HEK293T (cell line): ENCODE data around the gene UNC79.

ENCODE experiments used
- CTCF ChIA-PET: fragments of 350-600 bp; formaldehyde crosslinking; extraction: SDS; loops from one replicate; lab custom pipeline; 2021; ENCODE audit warnings: antibody characterized with exemption, inconsistent platforms; lab: Yijun Ruan, JAX
- POLR2A ChIA-PET: fragments of 350-600 bp; formaldehyde crosslinking; extraction: SDS; loops from one replicate; lab custom pipeline; 2020; ENCODE audit warnings: antibody characterized with exemption, inconsistent platforms; lab: Yijun Ruan, JAX
- DNase-seq: peaks from one replicate; pipeline ENCODE4 v3.0.0; 2012; ENCODE audit warnings: mixed read lengths; ENCODE audit errors: extremely low spot score
- ARNT ChIP-seq: fragments of 450-650 bp; IDR thresholded peaks from 2 replicates; pipeline ENCODE4 v1.6.1; 2017; ENCODE audit warnings: mild to moderate bottlenecking
- BHLHE40 ChIP-seq: fragments of 450-650 bp; IDR thresholded peaks from 2 replicates; pipeline ENCODE4 v1.6.1; 2016; ENCODE audit warnings: mild to moderate bottlenecking, moderate library complexity, borderline replicate concordance
- CTBP1 ChIP-seq: fragments of 450-650 bp; IDR thresholded peaks from 2 replicates; pipeline ENCODE4 v1.6.1; 2016; ENCODE audit warnings: borderline replicate concordance
- ELF4 ChIP-seq: fragments of 450-650 bp; IDR thresholded peaks from 2 replicates; pipeline ENCODE4 v1.6.1; 2017; ENCODE audit warnings: antibody characterized with exemption
- FOXA1 ChIP-seq: fragments of 450-650 bp; IDR thresholded peaks from 2 replicates; pipeline ENCODE4 v1.6.1; 2016; ENCODE audit warnings: mild to moderate bottlenecking
- FOXK2 ChIP-seq: fragments of 450-650 bp; IDR thresholded peaks from 2 replicates; pipeline ENCODE4 v1.6.1; 2016; ENCODE audit warnings: mild to moderate bottlenecking
- FOXM1 ChIP-seq: fragments of 450-650 bp; IDR thresholded peaks from 2 replicates; pipeline ENCODE4 v1.6.1; 2017; ENCODE audit warnings: mild to moderate bottlenecking, borderline replicate concordance
- HDGF ChIP-seq: fragments of 450-650 bp; IDR thresholded peaks from 2 replicates; pipeline ENCODE4 v1.6.1; 2017; ENCODE audit warnings: antibody characterized with exemption, borderline replicate concordance
- L3MBTL2 ChIP-seq: fragments of 450-650 bp; conservative IDR thresholded peaks from 2 replicates; pipeline ENCODE4 v1.6.1; 2016; ENCODE audit warnings: mild to moderate bottlenecking
- LEF1 ChIP-seq: fragments of 450-650 bp; IDR thresholded peaks from 2 replicates; pipeline ENCODE4 v1.6.1; 2017; ENCODE audit warnings: mild to moderate bottlenecking, borderline replicate concordance
- NFRKB ChIP-seq: fragments of 450-650 bp; IDR thresholded peaks from 2 replicates; pipeline ENCODE4 v1.6.1; 2016; ENCODE audit warnings: mild to moderate bottlenecking, moderate library complexity
- PKNOX1 ChIP-seq: fragments of 450-650 bp; IDR thresholded peaks from 2 replicates; pipeline ENCODE4 v1.6.1; 2016
- SP1 ChIP-seq: fragments of 450-650 bp; IDR thresholded peaks from 2 replicates; pipeline ENCODE4 v1.6.1; 2017
- SUZ12 ChIP-seq: fragments of 450-650 bp; IDR thresholded peaks from 2 replicates; pipeline ENCODE4 v1.6.1; 2016; ENCODE audit warnings: mild to moderate bottlenecking
- TARDBP ChIP-seq: fragments of 450-650 bp; IDR thresholded peaks from 2 replicates; pipeline ENCODE4 v1.6.1; 2016
- ZNF384 ChIP-seq: fragments of 450-650 bp; IDR thresholded peaks from 2 replicates; pipeline ENCODE4 v1.6.1; 2016

The UNC79 gene

GRCh38 chr14:93702946-93703345 lies 272.2 kb downstream of the UNC79 start:
- TF ChIP-seq FOXM1 = no peak
- no peak for TF ChIP-seq FOXA1
- TF ChIP-seq SP1 = no peak
- no peak for TF ChIP-seq PKNOX1
- no peak for DNase-seq
- CTCF ChIA-PET = no interaction called here
- POLR2A ChIA-PET = no interaction called here

GRCh38 chr14:93703941-93704340 lies 273.2 kb downstream of the UNC79 start:
- POLR2A ChIA-PET = no interaction called here
- CTCF ChIA-PET = no interaction called here
- DNase-seq = no peak
- TF ChIP-seq CTBP1 (no peak), FOXA1 (no peak), BHLHE40 (no peak), TARDBP (no peak), FOXK2 (no peak), ZNF384 (no peak), ELF4 (no peak), SP1 (no peak), NFRKB (no peak), L3MBTL2 (no peak), PKNOX1 (no peak), FOXM1 (no peak), SUZ12 (no peak), HDGF (no peak), ARNT (no peak), LEF1 (no peak)

- ChIA-PET POLR2A (no interaction called here), CTCF (no interaction called here)
- TF ChIP-seq ELF4 = no peak
- no peak for DNase-seq
Observed at GRCh38 chr14:93705513-93706156, 274.9 kb downstream of the UNC79 start.

- ChIA-PET POLR2A (no interaction called here), CTCF (no interaction called here)
- TF ChIP-seq ELF4 = no peak
- TF ChIP-seq L3MBTL2 = 0 out of 2 replicates have a peak, but pooled peaks have one; percentile 26
- TF ChIP-seq HDGF = no peak
- DNase-seq = peak; percentile 21
Observed at GRCh38 chr14:93706360-93706955, 275.7 kb downstream of the UNC79 start.

GRCh38 chr14:93707475-93707874 lies 276.7 kb downstream of the UNC79 start:
- DNase-seq = no peak
- TF ChIP-seq LEF1 (no peak), SUZ12 (no peak), TARDBP (no peak), ELF4 (no peak), BHLHE40 (no peak), CTBP1 (no peak), HDGF (no peak), L3MBTL2 (no peak), ARNT (no peak), FOXM1 (no peak), ZNF384 (no peak), PKNOX1 (no peak), SP1 (no peak), FOXA1 (no peak), NFRKB (no peak), FOXK2 (no peak)
- CTCF ChIA-PET = no interaction called here
- POLR2A ChIA-PET = no interaction called here

GRCh38 chr14:93708311-93708734 lies 277.6 kb downstream of the UNC79 start:
- DNase-seq = no peak
- CTCF ChIA-PET = no interaction called here
- POLR2A ChIA-PET = no interaction called here
- TF ChIP-seq FOXK2 = no peak
- no peak for TF ChIP-seq BHLHE40
- no peak for TF ChIP-seq CTBP1
- TF ChIP-seq SUZ12 = no peak
- no peak for TF ChIP-seq PKNOX1
- TF ChIP-seq NFRKB = no peak
- TF ChIP-seq ARNT = no peak
- no peak for TF ChIP-seq HDGF
- TF ChIP-seq FOXM1 = no peak
- TF ChIP-seq LEF1 = no peak
- TF ChIP-seq TARDBP = no peak
- no peak for TF ChIP-seq FOXA1
- no peak for TF ChIP-seq ZNF384
